Fibroblast of pulmonary artery (primary cell): ENCODE measurements around the gene CRYBB1.

Experiments used
- DNase-seq: peaks from one replicate; pipeline ENCODE4 v3.0.0-alpha.2; 2010; ENCODE audit warnings: low read depth
- H3K4me3 ChIP-seq: replicated peaks from 2 replicates; pipeline ENCODE4 v1.5.1; 2011; ENCODE audit warnings: low read depth, mild to moderate bottlenecking, control low read depth, low read length, moderate library complexity
- CTCF ChIP-seq: IDR thresholded peaks from 2 replicates; pipeline ENCODE4 v1.5.1; 2011; ENCODE audit warnings: mild to moderate bottlenecking, control low read depth, low read length, inconsistent platforms; ENCODE audit errors: missing control alignments

The CRYBB1 gene

GRCh38 chr22:26564672-26565071 is 53.2 kb downstream of the CRYBB1 start:
- H3K4me3 ChIP-seq, result no peak overlapping the region
- no peak for TF ChIP-seq CTCF
- no peak for DNase-seq

GRCh38 chr22:26564181-26564580 is 53.6 kb downstream of the CRYBB1 start:
- DNase-seq, result no peak
- TF ChIP-seq CTCF, result no peak
- no peak overlapping the region for H3K4me3 ChIP-seq

GRCh38 chr22:26563022-26563421 is 54.8 kb downstream of the CRYBB1 start:
- DNase-seq, result no peak
- TF ChIP-seq CTCF, result no peak
- H3K4me3 ChIP-seq, result no peak overlapping the region

GRCh38 chr22:26561756-26562417 is 55.9 kb downstream of the CRYBB1 start:
- H3K4me3 ChIP-seq, result no peak overlapping the region
- no peak for TF ChIP-seq CTCF
- DNase-seq, result no peak

- H3K4me3 ChIP-seq, result no peak overlapping the region
- no peak for DNase-seq
- no peak for TF ChIP-seq CTCF
These were observed 57.8 kb downstream of the CRYBB1 start for GRCh38 chr22:26559961-26560575.

GRCh38 chr22:26558248-26558895 is 59.5 kb downstream of the CRYBB1 start:
- DNase-seq, result peak; percentile 10
- H3K4me3 ChIP-seq, result no peak overlapping the region
- TF ChIP-seq CTCF, result no peak
